ENCODE data around the gene CCDC110.

CCDC110 gene

DNA sequence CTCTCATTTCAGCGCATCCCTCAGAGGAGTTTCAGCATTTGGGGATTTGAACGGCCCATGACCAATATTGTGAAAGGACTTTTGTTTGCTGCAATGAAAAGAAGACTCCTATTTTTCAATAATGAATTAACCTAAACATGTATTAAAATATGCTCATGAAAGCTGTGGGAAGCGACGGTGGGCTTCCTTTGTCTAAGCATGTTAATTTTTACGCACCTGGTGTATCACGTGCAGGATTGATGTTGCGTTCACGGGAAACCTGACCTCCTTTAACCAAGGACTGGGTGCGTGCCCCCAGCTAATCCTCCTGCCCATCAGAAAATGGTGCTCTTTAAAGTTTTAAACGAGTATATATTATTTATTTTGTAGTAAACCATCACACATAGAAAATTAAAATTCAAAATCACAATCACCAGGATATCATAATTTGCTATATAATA is 590 bp upstream of the CCDC110 start:
- H3K4me3 ChIP-seq (ENCODE audit: low read depth, low read length), result peak overlapping the region; percentile 71
- TF ChIP-seq, protein P1, sequence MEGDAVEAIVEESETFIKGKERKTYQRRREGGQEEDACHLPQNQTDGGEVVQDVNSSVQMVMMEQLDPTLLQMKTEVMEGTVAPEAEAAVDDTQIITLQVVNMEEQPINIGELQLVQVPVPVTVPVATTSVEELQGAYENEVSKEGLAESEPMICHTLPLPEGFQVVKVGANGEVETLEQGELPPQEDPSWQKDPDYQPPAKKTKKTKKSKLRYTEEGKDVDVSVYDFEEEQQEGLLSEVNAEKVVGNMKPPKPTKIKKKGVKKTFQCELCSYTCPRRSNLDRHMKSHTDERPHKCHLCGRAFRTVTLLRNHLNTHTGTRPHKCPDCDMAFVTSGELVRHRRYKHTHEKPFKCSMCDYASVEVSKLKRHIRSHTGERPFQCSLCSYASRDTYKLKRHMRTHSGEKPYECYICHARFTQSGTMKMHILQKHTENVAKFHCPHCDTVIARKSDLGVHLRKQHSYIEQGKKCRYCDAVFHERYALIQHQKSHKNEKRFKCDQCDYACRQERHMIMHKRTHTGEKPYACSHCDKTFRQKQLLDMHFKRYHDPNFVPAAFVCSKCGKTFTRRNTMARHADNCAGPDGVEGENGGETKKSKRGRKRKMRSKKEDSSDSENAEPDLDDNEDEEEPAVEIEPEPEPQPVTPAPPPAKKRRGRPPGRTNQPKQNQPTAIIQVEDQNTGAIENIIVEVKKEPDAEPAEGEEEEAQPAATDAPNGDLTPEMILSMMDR (IDR thresholded peaks at IDR 0.05; ENCODE audit: low read depth, low read length), result no peak

DNA sequence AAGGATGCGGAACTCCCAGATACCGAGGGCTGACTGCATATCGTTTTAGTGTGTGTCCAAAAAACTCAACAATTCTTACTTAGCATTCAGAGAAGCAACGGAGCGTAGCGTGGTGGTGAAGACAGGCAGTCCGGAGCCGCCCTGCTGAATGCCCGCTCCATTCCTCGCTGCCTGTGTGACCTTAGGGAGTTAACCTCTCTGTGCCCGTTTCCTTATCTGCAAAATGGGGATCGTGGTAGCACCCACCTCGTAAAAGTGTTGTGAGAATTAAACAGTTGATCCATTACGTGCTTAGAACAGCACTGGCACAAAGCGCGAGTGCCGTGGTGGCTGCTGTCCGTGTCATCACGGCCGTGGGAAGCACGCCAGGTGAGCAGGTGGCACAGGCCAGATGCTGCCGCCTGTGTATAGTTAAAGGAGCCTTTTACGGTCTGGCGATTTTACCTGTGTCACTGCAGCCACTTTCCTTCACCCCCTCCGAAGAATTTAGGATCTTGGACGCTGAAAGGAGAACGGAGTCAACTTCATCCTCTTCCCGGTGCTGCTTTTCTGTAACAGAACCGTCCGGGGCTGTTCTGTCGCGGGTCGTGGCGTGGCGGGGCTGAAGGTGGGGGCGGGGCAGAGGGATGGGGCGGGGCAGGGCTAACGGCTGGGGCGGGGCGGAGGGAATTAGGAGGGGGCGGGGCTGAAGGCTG is 885 bp downstream of the CCDC110 start:
- H3K4me3 ChIP-seq (ENCODE audit: low read depth, low read length), result peak overlapping the region; percentile 64
- TF ChIP-seq, protein P1 (IDR thresholded peaks at IDR 0.05; ENCODE audit: low read depth, low read length), result no peak

DNA sequence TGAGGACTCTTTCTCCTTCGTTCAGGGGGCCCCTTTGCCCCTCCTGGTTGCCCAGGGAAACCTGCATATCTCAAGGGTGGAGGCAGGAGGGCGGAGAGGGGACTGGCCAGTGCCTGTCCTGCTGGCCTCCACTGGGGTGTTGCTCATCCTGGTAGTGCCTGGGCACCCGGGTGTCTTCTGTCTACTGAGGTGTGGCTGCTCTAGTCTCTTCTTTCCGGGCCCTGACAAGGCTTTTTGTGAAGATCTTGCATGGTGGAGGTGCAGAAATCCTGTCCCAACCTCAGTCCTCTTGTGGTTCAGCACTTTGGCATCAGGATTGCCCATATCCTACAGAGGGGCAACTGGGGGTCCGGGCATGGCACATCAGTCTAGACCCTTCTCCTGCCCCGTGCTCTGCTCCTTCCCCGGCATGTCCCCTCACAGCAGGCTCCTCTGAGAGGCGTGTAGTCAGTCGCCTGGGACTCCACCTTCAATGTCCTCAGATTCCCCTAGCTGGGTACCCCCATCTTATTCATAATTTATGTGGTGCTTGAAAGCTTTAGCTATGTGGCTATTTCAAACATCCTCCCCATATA is 1.9 kb downstream of the CCDC110 start:
- TF ChIP-seq, protein P1 (IDR thresholded peaks at IDR 0.05; ENCODE audit: low read depth, low read length), result no peak
- H3K4me3 ChIP-seq (ENCODE audit: low read depth, low read length), result no peak overlapping the region

DNA sequence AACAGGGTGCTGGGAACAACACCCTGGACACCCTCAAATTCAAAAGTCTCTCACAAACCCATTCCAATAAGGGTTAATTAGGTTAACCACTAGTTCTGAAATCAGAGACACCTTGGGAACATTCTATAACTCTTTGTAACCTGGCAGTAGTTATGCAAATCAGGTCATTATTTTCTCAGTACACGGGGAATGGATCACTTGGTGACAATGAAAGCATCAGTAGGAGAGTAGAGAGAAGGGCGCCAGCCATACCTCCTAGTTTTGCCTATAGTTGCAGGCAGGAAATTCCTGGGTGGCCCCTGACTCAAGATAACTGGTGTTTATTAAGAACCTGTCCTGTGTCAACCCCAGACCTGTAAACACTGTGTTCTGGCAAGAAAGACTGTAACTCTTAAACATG is 2.5 kb downstream of the CCDC110 start:
- TF ChIP-seq, protein P1 (IDR thresholded peaks at IDR 0.05; ENCODE audit: low read depth, low read length), result no peak
- H3K4me3 ChIP-seq (ENCODE audit: low read depth, low read length), result no peak overlapping the region

DNA sequence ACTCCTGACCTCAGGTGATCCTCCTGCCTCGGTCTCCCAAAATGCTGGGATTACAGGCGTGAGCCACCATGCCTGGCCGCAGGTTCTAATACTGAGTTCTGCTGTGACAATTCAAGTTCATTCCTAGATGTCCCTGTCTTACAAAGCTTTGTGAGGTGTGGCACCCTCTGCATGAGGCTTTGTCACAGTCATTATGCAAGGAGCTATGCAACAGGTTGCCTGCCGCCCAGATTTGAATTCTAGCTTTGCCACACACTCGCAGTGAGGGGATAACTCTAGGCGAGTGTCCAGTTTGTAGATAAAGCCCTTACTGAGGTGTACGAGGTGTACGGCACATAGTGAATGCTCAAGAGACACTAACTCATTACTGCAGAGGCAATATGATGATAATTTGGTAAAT is 3.5 kb downstream of the CCDC110 start:
- H3K4me3 ChIP-seq (ENCODE audit: low read depth, low read length), result no peak overlapping the region

DNA sequence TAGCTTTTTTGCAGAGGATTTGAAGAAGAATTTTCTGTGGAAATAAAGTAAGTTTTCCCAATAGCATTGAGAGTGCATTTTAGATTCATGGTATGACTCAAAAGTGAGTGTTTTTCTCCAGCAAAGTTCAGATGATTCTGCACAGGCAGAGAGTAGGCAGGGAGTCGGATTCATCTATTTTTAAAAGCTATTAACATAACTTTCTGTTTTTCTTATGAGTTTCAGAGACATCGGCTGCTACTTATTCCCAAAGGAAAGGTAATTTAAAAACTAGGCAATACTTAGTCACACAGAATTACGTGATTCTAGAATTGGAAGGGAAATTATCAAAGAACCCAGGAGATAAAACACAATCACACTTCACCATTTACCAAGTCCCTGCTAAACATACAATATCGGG is 4.4 kb downstream of the CCDC110 start:
- H3K4me3 ChIP-seq (ENCODE audit: low read depth, low read length), result no peak overlapping the region
- TF ChIP-seq, protein P1 (IDR thresholded peaks at IDR 0.05; ENCODE audit: low read depth, low read length), result no peak

More for the DNA sequence above, 3.5 kb downstream of the CCDC110 start:
- TF ChIP-seq, protein P1 (IDR thresholded peaks at IDR 0.05; ENCODE audit: low read depth, low read length), result no peak

DNA sequence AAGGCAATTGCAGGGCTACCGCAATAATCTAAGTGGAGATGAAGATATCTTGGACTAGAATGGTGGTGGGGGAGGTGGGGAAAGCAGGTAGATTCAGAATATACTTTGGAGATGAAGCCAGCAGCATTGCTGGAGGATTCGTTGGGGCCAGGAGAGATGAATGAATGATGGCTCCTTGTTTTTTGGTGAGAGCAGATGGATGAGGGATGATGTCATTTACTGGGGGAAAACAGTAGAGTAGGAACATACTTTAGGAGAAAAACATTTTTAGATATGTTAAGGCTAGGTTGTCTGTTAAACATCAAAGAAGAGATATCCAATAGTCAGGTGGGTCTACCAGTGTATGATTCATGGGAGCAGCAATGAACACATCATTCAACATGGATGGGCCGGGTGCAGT is 5.8 kb downstream of the CCDC110 start:
- TF ChIP-seq, protein P1 (IDR thresholded peaks at IDR 0.05; ENCODE audit: low read depth, low read length), result no peak
- no peak overlapping the region for H3K4me3 ChIP-seq (ENCODE audit: low read depth, low read length)
